Measurements from ENCODE around the gene MEX3B.
"Not testable (repeated sequence)": the region's sequence is repeated elsewhere in the genome, so short reads cannot be mapped to it uniquely, and the experiment has no call there.

The MEX3B gene

GRCh38 chr15:82043130-82043673 is 2.6 kb downstream of the MEX3B start:
- ChIA-PET POLR2A (no interaction called here), CTCF (interaction anchor here (1.5 kb wide), 1 partner anchor 65 kb away, joined by 3 read pairs; no protein-coding TSS in a partner anchor)
- DNase-seq (ENCODE audit: extremely low spot score), result no peak
- TF ChIP-seq PKNOX1 (IDR thresholded peaks at IDR 0.05) (no peak), TARDBP (IDR thresholded peaks at IDR 0.05) (no peak), LEF1 (IDR thresholded peaks at IDR 0.05; ENCODE audit: borderline replicate concordance) (no peak), ZNF384 (IDR thresholded peaks at IDR 0.05) (no peak)

GRCh38 chr15:82040862-82041261 is 5.0 kb downstream of the MEX3B start:
- POLR2A ChIA-PET, result interaction anchor here (0.6 to 0.8 kb wide), 2 partner anchors 101 to 117 kb away, joined by 3 read pairs; no protein-coding TSS in a partner anchor
- TF ChIP-seq PKNOX1 (IDR thresholded peaks at IDR 0.05) (peak; percentile 47), FOXA1 (IDR thresholded peaks at IDR 0.05) (no peak), TARDBP (IDR thresholded peaks at IDR 0.05) (no peak), ARNT (IDR thresholded peaks at IDR 0.05) (no peak)
- CTCF ChIA-PET, result no interaction called here
- DNase-seq (ENCODE audit: extremely low spot score), result no peak

GRCh38 chr15:82040390-82040789 is 5.4 kb downstream of the MEX3B start:
- CTCF ChIA-PET, result no interaction called here
- TF ChIP-seq CTBP1 (IDR thresholded peaks at IDR 0.05; ENCODE audit: borderline replicate concordance), result no peak
- DNase-seq (ENCODE audit: extremely low spot score), result no peak
- POLR2A ChIA-PET, result interaction anchor here (0.6 to 0.8 kb wide), 2 partner anchors 100 to 117 kb away, joined by 3 read pairs; no protein-coding TSS in a partner anchor

GRCh38 chr15:82039871-82040270 is 5.9 kb downstream of the MEX3B start:
- no peak for DNase-seq (ENCODE audit: extremely low spot score)
- CTCF ChIA-PET, result no interaction called here
- POLR2A ChIA-PET, result no interaction called here
- TF ChIP-seq HDGF (IDR thresholded peaks at IDR 0.05; ENCODE audit: borderline replicate concordance), result no peak
- TF ChIP-seq ZNF384 (IDR thresholded peaks at IDR 0.05), result no peak
- TF ChIP-seq CTBP1 (IDR thresholded peaks at IDR 0.05; ENCODE audit: borderline replicate concordance), result no peak
- TF ChIP-seq FOXM1 (IDR thresholded peaks at IDR 0.05; ENCODE audit: borderline replicate concordance), result no peak
- TF ChIP-seq NFRKB (IDR thresholded peaks at IDR 0.05), result no peak
- TF ChIP-seq BHLHE40 (IDR thresholded peaks at IDR 0.05; ENCODE audit: borderline replicate concordance), result no peak
- no peak for TF ChIP-seq ELF4 (IDR thresholded peaks at IDR 0.05)
- TF ChIP-seq SUZ12 (IDR thresholded peaks at IDR 0.05), result no peak
- no peak for TF ChIP-seq FOXK2 (IDR thresholded peaks at IDR 0.05)
- TF ChIP-seq LEF1 (IDR thresholded peaks at IDR 0.05; ENCODE audit: borderline replicate concordance), result no peak

- ChIA-PET POLR2A (no interaction called here), CTCF (no interaction called here)
- TF ChIP-seq ELF4 (IDR thresholded peaks at IDR 0.05), result no peak
- TF ChIP-seq TARDBP (IDR thresholded peaks at IDR 0.05), result no peak
- TF ChIP-seq FOXK2 (IDR thresholded peaks at IDR 0.05), result no peak
- no peak for TF ChIP-seq ZNF384 (IDR thresholded peaks at IDR 0.05)
- TF ChIP-seq CTBP1 (IDR thresholded peaks at IDR 0.05; ENCODE audit: borderline replicate concordance), result no peak
- no peak for TF ChIP-seq ARNT (IDR thresholded peaks at IDR 0.05)
- no peak for TF ChIP-seq SUZ12 (IDR thresholded peaks at IDR 0.05)
- TF ChIP-seq BHLHE40 (IDR thresholded peaks at IDR 0.05; ENCODE audit: borderline replicate concordance), result no peak
- no peak for DNase-seq (ENCODE audit: extremely low spot score)
Observed at GRCh38 chr15:82036461-82036860, 9.4 kb downstream of the MEX3B start.

GRCh38 chr15:82031871-82032270 is 13.9 kb downstream of the MEX3B start:
- CTCF ChIA-PET, result interaction anchor here (0.5 kb wide), 1 partner anchor 549 kb away, joined by 3 read pairs; no protein-coding TSS in a partner anchor
- TF ChIP-seq HDGF (IDR thresholded peaks at IDR 0.05; ENCODE audit: borderline replicate concordance) (no peak), SP1 (IDR thresholded peaks at IDR 0.05) (no peak), BHLHE40 (IDR thresholded peaks at IDR 0.05; ENCODE audit: borderline replicate concordance) (no peak), ARNT (IDR thresholded peaks at IDR 0.05) (no peak), NFRKB (IDR thresholded peaks at IDR 0.05) (no peak), FOXA1 (IDR thresholded peaks at IDR 0.05) (no peak), FOXK2 (IDR thresholded peaks at IDR 0.05) (no peak), ZNF384 (IDR thresholded peaks at IDR 0.05) (no peak), SUZ12 (IDR thresholded peaks at IDR 0.05) (no peak), CTBP1 (IDR thresholded peaks at IDR 0.05; ENCODE audit: borderline replicate concordance) (no peak), ELF4 (IDR thresholded peaks at IDR 0.05) (no peak), TARDBP (IDR thresholded peaks at IDR 0.05) (no peak), PKNOX1 (IDR thresholded peaks at IDR 0.05) (no peak), FOXM1 (IDR thresholded peaks at IDR 0.05; ENCODE audit: borderline replicate concordance) (no peak), L3MBTL2 (conservative IDR thresholded peaks at IDR 0.05) (no peak), LEF1 (IDR thresholded peaks at IDR 0.05; ENCODE audit: borderline replicate concordance) (no peak)
- POLR2A ChIA-PET, result interaction anchor here (1.1 kb wide), 1 partner anchor 14 kb away, joined by 3 read pairs; the partner anchor contains the start of gene MEX3B

GRCh38 chr15:82030176-82030575 is 15.6 kb downstream of the MEX3B start:
- CTCF ChIA-PET, result no interaction called here
- TF ChIP-seq BHLHE40 (IDR thresholded peaks at IDR 0.05; ENCODE audit: borderline replicate concordance) (no peak), NFRKB (IDR thresholded peaks at IDR 0.05) (no peak), ARNT (IDR thresholded peaks at IDR 0.05) (no peak), HDGF (IDR thresholded peaks at IDR 0.05; ENCODE audit: borderline replicate concordance) (no peak), LEF1 (IDR thresholded peaks at IDR 0.05; ENCODE audit: borderline replicate concordance) (no peak), ELF4 (IDR thresholded peaks at IDR 0.05) (no peak), PKNOX1 (IDR thresholded peaks at IDR 0.05) (no peak), ZNF384 (IDR thresholded peaks at IDR 0.05) (no peak), SP1 (IDR thresholded peaks at IDR 0.05) (no peak), FOXA1 (IDR thresholded peaks at IDR 0.05) (no peak), FOXM1 (IDR thresholded peaks at IDR 0.05; ENCODE audit: borderline replicate concordance) (no peak), CTBP1 (IDR thresholded peaks at IDR 0.05; ENCODE audit: borderline replicate concordance) (no peak), L3MBTL2 (conservative IDR thresholded peaks at IDR 0.05) (no peak), SUZ12 (IDR thresholded peaks at IDR 0.05) (no peak), TARDBP (IDR thresholded peaks at IDR 0.05) (no peak), FOXK2 (IDR thresholded peaks at IDR 0.05) (no peak)
- POLR2A ChIA-PET, result interaction anchor here (1.2 kb wide), 1 partner anchor 15 kb away, joined by 5 read pairs; the partner anchor contains the start of gene MEX3B
- no peak for DNase-seq (ENCODE audit: extremely low spot score)

More at GRCh38 chr15:82031871-82032270, 13.9 kb downstream of the MEX3B start:
- DNase-seq (ENCODE audit: extremely low spot score), result no peak

- DNase-seq (ENCODE audit: extremely low spot score), result not testable (repeated sequence)
- POLR2A ChIA-PET, result interaction anchor here (1.5 kb wide), 1 partner anchor 17 kb away, joined by 3 read pairs; the partner anchor contains the start of gene MEX3B
- CTCF ChIA-PET, result interaction anchor here (1.5 kb wide), 1 partner anchor 214 kb away, joined by 4 read pairs; no protein-coding TSS in a partner anchor
Observed at GRCh38 chr15:82028163-82028562, 17.7 kb downstream of the MEX3B start.

Measured in HEK293T (cell line).